HG03439 (cell line): ENCODE results near the gene PSMD5.

Experiments
- ATAC-seq: cut with Tn5 transposase; IDR thresholded peaks from one replicate; pipeline ENCODE4 v1.9.1; 2021; ENCODE audit warnings: mild to moderate bottlenecking, moderate library complexity; ENCODE audit not compliant: unreplicated experiment

The PSMD5 gene

DNA sequence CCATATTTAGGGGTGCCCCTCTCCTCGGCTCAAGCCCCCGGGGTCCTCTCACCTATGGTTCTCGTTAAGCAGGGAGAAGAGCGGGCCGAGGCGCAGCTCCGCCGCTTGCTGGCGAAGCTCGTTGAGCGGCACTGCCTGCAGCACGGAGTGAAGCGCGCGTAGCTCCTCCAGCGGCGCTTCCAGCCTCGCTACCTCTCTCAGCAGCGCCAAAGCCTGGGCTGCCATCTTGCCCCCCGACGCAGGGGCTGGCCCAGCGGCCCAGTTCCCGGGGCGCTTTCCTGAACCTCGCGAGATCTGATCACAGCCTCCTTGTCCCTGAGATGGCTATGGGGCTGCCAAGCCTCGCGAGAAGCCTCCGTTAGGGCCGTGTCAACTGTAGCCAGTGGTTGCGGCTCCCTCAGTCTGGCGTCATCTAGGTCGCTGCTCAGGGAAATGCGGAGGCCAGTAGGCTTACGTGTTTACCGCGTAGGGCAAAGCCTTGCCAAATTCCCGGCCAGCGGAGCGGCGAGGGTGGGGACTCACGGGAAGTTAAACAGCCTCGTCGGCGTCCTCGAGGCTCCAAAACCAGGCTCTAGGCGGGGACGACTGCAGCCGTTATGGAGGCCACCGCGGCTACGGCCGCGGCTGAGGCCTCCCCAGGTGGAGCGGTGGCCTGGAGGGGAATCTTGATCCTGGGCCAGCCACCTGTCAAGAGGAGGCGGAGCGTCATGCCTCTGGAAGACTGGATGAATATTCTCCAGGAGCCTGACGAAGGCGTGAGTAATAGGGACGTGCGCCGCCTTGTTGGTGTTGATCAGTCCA, at the start of gene PSMD5:
TSS of gene PSMD5 (minus strand) at position 238 of the 801 bp plus-strand sequence. CDS start at position 225, 13 bp downstream.
- peak; percentile 98 for ATAC-seq

DNA sequence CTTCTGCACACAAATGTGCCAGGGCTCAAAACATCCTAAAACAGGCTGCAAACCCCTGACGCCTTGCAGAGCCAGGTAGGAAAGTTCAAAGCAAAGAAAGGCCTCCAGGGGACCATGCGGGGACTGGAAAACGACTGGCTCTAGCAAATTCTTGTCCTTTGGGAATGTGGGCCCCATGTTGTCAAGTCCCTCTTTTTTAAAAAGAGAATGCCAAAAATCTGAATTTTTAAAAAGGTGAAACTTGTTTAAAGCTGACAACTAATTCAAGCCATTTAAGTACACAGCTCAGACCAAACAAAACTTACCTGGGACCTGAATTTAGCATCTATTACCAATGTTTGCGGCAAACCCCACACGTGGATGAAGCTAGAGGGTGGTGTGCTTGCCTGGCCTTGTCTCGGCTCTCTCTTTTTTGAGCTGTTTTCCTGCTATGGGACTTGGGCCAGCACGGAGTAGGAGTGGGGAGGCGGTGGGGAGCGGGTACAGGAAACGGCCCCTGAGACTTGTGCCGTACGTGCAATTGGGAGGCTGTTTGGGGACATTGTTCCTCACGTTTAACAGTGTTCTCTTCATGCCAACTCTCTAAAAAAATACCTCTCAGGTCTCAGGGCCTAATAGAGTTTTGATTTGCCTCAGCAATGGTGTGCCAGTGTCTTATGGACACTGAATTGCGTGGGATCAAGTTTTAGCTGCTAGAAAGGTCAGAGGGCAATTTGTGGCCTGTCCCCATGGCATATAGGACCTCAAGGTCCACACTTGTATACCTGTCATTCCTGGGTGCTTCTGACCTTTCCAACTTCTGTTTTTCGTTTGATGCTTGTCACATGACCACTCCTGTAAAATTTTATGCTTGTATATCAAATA, 49.4 kb upstream of the PSMD5 start:
- ATAC-seq, result peak; percentile 39

DNA sequence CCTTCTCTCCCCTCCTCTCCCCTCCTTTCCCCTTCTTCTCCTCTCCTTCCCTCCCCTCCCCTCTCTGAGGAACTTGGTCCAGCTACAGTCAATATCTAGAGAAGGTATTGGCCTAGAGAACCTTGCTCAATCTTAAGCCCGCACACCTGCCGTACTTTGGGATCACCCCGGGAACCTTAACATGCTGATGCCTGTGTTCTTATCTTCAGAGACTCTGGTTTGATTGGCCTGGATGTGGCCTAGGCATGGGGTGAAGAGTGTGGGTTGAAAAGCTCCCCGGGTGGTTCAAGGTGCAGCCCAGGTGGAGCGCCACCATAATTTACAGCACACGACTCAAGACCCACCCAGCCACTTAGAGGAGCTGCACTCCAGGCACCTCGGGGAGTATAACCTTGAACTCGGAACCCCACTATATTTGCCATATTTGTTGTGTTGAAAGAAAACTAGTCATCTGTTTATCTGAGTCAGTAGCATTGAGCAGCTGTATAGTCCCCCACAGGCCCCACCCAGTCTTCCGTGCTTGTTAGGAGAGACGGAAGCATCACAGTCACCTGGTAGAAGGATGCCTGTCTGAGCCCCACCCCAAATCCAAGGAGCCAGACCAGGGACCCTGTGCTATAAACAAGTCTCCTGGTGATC, 48.6 kb upstream of the PSMD5 start:
- no peak for ATAC-seq

DNA sequence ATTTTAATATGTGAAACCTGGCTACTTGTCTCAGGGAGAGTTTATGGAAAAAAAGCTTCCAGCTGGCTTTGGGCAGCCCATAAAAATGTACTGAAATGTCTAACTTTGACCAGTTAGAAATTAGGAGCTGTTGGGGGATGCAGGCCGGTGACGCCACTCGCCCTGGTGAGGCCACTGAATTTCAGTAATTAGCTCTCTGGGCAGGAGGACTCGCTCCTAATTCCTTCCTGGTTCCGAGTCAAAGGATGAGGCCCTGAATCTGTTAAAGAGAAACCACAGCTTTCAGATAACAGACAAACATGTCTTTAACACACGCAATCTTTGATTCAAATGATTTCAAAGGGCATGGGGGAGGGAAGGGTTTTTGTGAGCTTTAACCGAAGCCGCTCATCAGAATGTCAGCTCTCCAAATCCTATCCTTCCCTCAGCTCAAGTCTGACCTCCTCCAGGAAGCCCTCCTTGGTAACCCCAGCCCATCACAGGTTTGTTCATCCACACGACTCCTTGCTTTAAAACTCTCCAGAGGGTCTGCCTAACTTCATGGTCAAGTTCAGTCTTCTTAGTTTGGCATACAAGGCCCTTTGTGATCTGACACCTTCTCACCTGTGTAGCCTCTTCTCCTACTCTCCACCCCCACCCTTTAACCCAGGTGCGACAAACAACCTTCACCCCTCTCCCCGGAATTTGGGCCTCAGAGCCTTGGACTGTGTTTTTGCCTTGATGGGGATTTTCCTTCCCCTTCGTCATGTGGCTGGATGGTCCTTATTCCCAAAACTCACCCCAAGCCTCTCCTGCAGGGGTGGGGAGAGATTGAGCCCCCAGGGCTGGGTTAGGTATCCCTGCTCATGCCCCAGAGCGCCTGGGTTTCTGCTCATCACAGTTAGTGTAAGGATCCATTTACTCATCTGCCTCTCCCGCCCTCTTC, 47.9 kb upstream of the PSMD5 start:
- no peak for ATAC-seq

DNA sequence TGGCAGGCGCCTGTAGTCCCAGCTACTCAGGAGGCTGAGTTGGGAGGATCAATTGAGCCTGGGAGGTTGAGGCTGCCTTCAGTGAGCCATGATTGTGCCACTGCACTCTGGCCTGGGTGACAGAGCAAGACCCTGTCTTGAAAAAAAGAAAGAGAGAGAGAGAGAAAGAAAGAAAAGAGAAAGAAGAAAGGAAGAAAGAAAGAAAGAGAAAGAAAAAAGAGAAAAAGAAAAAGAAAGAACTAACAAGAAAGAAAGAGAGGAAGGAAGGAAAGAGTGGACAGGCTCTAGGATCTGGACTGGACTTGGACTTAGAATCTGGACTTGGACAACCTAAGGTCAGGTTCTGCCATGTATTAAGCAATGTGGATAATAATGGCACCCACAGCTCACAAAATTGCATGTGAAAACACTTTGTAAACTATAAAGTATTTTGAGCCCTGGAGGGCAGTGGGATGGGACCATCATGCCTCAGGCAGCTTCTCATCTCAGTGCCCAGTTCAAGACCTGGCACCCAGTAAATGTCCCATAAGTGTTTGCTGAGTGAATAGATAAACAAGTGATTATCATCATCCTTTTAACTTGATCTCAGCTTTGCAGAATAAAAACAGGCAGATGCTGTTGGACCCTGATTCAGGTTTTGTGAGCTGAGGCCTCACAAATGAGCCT, 47.0 kb upstream of the PSMD5 start:
- no peak for ATAC-seq

DNA sequence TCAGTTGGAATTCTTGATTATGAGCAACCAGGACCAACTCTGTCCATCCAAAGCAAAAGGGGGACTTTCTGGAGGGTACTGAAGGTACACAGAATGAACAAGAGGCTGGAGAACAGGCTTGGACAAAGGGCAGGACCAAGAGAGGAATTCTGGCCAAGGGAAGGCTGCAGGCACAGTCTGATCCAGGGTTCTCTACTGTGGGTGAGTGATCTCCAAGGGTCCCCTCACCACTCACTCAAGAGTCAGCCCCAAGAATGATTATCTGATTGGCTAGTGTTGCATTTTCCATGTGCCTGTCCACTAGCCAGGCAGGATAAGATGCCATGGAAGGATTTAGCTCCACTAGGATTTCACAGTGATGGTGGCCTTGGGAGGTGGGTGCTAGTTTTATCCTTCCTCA, 45.9 kb upstream of the PSMD5 start:
- ATAC-seq, result no peak

DNA sequence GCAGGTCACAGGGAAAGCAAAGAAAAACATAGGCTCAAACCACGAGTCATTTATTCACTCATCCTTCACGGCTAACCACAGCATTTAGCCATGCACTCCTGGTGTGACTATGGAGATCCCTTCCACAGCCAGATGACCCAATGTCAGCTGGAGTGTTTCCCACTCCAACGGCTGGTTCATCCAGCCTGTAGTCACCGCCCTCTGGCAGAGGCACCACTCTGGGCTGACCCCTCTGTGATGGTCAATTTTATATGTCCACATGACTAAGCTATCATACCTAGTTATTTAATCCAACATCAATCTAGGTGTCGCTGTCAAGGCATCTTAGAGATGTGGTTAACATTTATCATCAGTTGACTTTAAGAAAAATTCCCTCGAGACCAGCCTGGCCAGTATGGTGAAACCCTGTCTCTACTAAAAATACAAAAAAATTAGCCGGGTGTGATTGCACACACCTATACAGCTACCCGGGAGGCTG, 43.8 kb upstream of the PSMD5 start:
- no peak for ATAC-seq

DNA sequence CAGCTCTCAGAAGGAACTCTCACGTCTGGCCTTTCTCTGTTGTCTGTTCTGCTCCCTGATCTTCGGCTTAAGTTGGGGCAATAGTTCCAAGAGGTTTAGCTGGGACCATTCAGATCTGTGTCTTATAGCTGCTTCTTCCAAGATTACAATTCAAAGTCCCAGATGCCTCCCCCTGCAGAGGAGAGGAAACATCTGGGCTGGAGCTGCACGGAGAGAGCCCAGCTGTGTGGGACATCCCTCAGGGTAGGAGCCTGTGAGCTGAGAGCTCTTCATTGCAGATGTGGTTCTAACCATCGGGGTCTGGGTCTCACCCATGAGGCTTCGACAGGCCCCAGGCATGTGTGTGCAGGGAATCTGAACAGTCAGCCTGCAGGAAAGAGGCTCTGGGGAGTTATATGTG, 43.2 kb upstream of the PSMD5 start:
- ATAC-seq, result no peak

DNA sequence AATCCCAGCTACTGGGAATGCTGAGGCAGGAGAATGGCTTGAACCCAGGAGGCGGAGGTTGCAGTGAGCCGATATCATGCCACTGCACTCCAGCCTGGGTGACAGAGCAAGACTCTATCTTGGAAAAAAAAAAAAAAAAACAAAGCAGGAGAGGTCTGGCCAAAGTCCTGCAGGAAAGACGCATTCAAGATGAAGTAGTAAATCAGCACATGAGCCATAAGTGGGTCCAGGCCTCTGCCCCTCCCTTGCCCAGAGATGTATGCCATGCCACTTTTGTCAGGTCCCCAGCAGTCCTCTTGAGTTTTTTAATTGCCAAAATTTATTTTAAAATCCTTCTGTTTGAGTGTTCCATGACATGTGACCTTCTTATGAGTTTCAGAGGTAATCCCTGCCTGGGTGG, 42.7 kb upstream of the PSMD5 start:
- ATAC-seq, result no peak

DNA sequence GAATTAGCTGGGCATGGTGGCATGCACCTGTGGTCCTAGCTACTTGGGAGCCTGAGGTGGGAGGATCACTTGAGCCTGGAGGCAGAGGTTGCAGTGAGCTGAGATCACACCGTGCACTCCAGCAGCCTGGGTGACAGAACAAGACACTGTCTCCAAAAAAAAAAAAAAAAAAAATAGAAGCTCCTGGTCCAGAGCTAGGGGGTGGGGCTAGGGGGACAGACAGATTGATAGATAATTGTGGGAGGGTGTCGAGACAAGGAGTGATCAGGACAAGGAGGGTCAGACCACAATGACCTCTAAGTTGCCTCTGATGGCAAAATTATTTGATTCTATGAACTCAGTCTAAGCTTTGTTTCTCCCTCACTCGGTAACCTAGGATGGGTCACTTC, 40.9 kb upstream of the PSMD5 start:
- no peak for ATAC-seq

DNA sequence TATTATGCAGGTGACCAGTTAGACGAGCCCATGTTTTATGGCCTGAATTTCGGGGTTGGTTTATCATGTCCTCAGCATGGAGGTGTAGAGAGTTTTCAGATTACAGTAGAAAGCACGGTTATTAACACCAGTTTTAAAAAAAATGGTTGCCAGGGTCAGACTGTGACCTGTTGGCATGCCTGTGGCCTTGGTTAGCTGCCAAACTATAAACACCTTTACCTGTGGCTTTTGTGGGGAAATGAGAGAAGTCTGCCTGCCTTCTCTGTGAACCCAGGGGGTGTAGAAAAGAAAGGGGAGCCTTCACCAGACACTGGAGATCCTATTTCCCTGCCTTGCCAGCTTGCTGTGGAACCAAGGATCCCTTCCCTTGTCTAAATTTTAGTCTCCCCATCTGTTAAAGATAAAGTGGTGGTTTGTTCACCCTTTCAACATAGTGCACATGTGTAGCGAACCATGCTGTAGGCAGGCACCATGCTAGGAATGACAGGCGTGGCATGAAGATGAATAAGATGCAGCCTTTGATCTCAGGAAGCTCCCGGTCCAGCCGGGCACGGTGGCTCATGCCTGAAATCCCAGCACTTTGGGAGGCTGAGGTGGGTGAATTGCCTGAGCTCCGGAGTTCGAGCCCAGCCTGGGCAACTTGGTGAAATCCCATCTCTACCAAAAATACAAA, 40.3 kb upstream of the PSMD5 start:
- no peak for ATAC-seq

DNA sequence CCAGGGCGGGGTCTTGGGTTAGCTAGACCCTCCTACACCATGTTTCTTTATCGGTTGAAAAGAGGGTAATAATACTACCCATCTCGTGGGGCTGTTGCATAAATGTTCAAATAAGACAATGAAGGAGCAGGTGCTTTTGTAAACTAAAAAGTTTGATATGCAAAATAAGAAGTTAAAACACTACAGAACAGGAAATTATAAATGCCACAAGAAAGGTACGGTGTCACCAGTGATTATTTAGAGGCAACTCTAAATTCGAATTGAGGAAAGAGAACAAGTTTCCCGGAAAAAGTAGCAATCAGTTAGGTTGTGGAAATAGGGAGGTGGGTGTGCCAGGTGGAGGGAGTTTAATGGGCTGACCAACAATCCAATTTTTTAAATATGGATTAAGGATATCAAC, 36.7 kb upstream of the PSMD5 start:
- no peak for ATAC-seq

DNA sequence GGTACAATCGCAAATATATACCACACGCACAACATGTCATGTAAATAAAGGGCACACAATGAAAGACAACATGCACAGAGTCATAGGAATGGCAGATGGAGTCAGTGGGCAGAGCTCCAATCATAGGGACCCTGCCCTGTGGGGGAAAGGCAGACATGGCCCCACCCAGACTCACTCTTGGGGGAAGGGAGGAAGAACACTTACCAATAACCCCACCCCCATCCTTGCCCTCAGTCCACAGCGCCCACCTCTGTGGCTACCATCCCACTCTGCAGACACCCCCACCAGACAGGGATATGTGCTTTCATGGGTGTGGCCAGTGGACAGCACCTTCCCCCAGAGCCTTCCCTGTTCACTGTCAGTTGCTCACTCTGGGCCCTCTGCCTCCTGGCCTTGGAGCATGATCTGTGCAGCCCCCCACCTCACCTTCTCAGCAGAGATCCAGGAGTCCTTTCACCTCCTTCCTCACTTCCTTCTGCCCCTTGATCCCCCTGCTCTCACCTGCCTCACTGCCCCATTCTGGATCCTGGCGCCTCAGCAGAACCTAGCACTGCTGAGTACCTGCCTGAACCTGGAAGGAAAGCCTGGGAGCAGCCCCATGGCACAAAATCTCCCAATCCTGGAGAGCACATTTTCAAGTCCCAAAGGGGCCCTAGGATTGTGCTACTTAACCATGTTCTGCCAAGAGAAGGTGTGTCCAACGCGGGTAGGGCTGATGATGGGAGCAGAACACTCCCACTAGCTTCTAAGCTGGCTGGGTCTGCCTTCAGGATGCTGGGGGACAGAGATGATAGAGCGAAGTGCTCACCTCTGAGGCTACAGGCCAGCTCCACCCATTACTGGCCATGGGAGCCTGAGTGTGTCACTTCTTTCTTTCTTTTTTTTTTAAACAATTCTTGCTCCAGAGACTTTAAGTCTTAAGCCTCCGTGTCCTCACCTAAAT, 35.7 kb upstream of the PSMD5 start:
- no peak for ATAC-seq

DNA sequence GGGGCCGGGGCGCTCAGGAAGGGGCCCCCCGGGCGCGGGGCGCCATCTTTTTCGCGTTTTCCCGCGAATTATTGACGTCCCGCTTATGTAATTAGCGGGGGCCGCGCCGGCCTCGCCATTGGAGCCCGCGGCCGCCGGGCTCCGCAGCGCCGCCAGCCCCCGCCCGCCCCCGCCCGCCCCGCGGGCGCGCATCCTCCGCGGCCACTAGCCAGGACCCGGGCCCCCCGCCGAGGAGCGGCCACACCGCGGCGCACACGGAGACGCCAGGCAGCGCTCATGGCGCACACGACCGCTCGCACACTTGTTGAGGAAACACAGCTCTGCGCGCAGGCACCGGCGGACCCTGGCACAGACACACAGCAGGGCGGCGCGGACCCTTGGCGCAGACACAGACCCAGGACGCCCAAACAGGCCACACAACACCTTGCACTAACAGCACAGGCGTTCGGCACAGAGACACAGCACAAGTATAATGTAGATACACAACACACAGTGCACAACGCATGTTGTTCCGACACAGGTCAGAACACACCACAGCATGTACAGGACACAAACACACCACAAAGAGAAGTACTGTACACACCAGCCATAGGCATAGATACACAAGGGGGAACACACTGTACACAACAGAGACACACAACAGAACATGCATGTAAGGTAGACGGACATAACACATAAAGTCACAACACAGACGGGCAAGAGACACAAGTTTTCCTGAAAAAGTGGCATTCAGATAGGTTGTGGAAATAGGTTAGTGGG, 34.7 kb upstream of the PSMD5 start:
- peak; percentile 34 for ATAC-seq

DNA sequence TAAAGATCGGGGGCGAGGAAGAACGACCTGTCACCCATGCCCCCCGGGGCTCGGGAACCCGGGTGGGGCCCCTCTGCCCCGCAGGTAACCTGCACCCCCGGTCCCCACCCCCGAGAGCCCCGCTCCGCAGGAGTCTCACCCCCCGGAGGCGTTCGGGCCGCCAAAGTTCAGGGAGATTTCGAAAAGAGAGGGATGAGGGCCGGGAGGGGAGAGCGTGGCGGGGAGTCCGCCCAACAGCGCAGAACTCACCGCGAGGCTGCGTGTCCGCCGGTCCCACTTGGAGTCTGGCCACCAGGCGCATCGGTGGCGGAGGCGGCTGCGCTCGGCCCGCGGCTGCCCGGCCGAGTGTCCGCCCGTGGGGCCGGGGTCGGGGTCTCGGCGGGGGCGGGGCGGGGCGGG, 34.1 kb upstream of the PSMD5 start, which contains the start of gene PHF19:
TSS of gene PHF19 (minus strand) at position 347 of the 399 bp plus-strand sequence. CDS start 2,447 bp downstream, outside the sequence.
- ATAC-seq, result peak; percentile 8

DNA sequence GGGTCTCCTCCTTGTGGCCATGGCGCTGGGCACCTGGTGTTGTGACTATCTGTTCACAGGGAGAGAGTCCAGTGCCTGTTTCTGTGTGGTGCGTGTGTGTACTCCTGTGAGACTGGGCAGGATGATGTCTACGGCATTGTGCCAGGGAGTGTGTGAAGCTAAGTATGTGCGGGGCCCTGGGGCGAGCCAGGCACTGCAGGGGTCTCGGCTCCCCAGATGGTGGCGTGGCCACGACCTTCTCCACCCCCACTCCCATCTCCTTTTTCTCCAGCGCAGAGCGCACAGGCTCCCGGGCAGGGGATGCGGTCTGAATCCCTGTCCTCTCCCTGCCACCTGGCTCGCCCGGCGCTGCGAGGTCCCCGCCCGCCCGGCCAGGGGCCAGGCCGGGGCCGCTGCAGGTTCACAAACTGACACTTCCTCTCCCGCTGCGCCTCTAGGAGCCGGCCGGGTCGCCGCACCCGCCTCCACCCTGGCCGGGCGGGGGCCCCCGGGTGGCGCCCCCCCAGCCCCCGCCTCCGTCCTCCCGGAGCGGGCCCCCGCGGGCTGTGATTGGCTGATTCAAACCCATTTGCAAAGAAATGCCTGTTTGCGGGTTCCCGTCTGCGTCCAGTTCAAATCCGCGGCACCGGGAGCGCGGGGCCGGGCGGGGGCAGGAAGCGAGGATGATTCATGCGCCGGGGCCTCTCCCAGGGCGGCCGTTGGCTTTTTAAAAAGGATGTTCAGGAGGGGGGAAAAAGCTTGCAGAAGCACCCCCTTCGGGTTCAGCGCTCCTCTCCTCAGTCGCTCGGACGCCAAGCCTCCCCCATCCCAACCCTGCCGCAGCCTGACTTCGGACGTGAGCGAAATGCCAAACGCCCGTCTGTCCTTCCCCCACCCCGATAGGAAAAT, 33.5 kb upstream of the PSMD5 start:
- ATAC-seq, result peak; percentile 53

DNA sequence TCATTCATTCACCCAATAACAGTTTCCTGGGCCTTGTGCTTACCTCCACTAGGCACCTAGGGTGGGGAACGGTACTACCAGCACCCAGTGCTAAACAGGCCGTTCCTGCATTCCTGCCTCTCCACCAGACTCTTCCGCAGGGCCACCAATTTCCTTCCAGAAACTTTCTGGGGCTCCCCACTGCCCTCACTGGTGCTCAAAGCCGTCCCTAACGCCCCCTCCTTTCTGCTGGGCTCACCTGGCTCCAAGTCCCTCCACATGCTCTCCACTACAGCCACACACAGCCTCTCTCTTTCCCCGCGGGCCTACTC, 32.9 kb upstream of the PSMD5 start:
- no peak for ATAC-seq
